Endothelial cell of umbilical vein (primary cell): Measurements from ENCODE around the gene MRGPRF. TPM values are rescaled to one million over a fixed set of nuclear protein-coding genes. Genes with fewer than 3 reads are reported as not detected.

Experiments
- BruUV-seq: library from RNA; stranded (reverse); fragments of 400-500 nt; replicated peaks from 2 replicates; lab custom pipeline; 2021; lab: Mats Ljungman, UMichigan
- CTCF ChIA-PET: fragments of 300-600, 350-600 bp; sonication (Branson Sonifier 250); formaldehyde crosslinking; loops from one replicate; lab custom pipeline; 2021; ENCODE audit warnings: antibody characterized with exemption, inconsistent platforms; lab: Charles Lee
- POLR2A ChIA-PET: fragments of 300-600, 350-600 bp; sonication (Branson Sonifier 250); formaldehyde crosslinking; loops from one replicate; lab custom pipeline; 2021; ENCODE audit warnings: antibody characterized with exemption, inconsistent platforms; lab: Charles Lee
- DNase-seq: peaks from one replicate; pipeline ENCODE4 v3.0.0-alpha.2; 2011; ENCODE audit warnings: low read depth, low spot score
- FAIRE-seq: peaks from 2 replicates; lab custom pipeline; 2011; peaks lifted over from hg19 to GRCh38; lab: Jason Lieb, UNC
- H2AFZ ChIP-seq: 2 replicates; pipeline ENCODE4 v1.6.0; 2012; ENCODE audit warnings: low read depth, low read length, control low read depth, inconsistent platforms
- H3K27ac ChIP-seq: 2 replicates; pipeline ENCODE4 v1.5.1; 2011; ENCODE audit warnings: low read depth, mild to moderate bottlenecking, control low read depth, low read length, moderate library complexity; ENCODE audit not compliant: insufficient read depth
- H3K27me3 ChIP-seq, 2 experiments: 2 replicates each; pipeline versions ENCODE4 v1.6.0 to v1.6.1; 2011; ENCODE audit warnings: low read length in 2 of 2, mixed read lengths in 1 of 2; ENCODE audit not compliant: control insufficient read depth in 2 of 2, insufficient read depth in 2 of 2
- H3K36me3 ChIP-seq, 2 experiments: 2 replicates in 1 of 2; 3 replicates in 1 of 2; pipeline ENCODE4 v1.5.1; 2011; ENCODE audit warnings: low read length in 2 of 2, mild to moderate bottlenecking in 1 of 2, moderate library complexity in 1 of 2; ENCODE audit not compliant: control insufficient read depth in 2 of 2, insufficient read depth in 2 of 2; ENCODE audit errors: extremely low read depth in 1 of 2
- H3K4me1 ChIP-seq: 3 replicates; pipeline ENCODE4 v1.5.1; 2011; ENCODE audit warnings: mild to moderate bottlenecking, low read length; ENCODE audit not compliant: control insufficient read depth, insufficient read depth; ENCODE audit errors: extremely low read depth
- H3K4me2 ChIP-seq: 2 replicates; pipeline ENCODE4 v1.6.1; 2011; ENCODE audit warnings: low read length, control low read depth, mixed read lengths; ENCODE audit not compliant: insufficient read depth
- H3K4me3 ChIP-seq, 3 experiments: fragments of 200-600 bp in 1 of 3; sonication (generic), shearing (Covaris generic) in 1 of 3; replicated peaks in 1 of 3; 2 replicates each; pipeline ENCODE4 v1.5.1; 2011 to 2016; ENCODE audit warnings: control low read depth in 3 of 3, low read length in 3 of 3, mild to moderate bottlenecking in 2 of 3, inconsistent platforms in 1 of 3, low read depth in 1 of 3, moderate library complexity in 1 of 3; ENCODE audit not compliant: insufficient read depth in 1 of 3
- H3K79me2 ChIP-seq: 2 replicates; pipeline ENCODE4 v1.6.0; 2012; ENCODE audit warnings: low read length, inconsistent platforms; ENCODE audit not compliant: control insufficient read depth, insufficient read depth
- H3K9ac ChIP-seq: replicated peaks from 2 replicates; pipeline ENCODE3; 2011; ENCODE audit warnings: low read length, control low read depth; ENCODE audit not compliant: insufficient read depth; ENCODE audit errors: extremely low read depth
- H3K9me1 ChIP-seq: replicated peaks from 3 replicates; pipeline ENCODE4 v1.6.0; 2011; ENCODE audit warnings: mild to moderate bottlenecking, low read length; ENCODE audit not compliant: control insufficient read depth, insufficient read depth; ENCODE audit errors: extremely low read depth
- H3K9me3 ChIP-seq: replicated peaks from 2 replicates; pipeline ENCODE4 v1.5.1; 2012; ENCODE audit warnings: low read length, inconsistent platforms; ENCODE audit not compliant: control insufficient read depth, insufficient read depth
- H4K20me1 ChIP-seq: replicated peaks from 2 replicates; pipeline ENCODE3; 2011; ENCODE audit warnings: mild to moderate bottlenecking, low read length; ENCODE audit not compliant: control insufficient read depth, insufficient read depth; ENCODE audit errors: extremely low read depth
- EZH2 ChIP-seq: IDR thresholded peaks from 2 replicates; pipeline ENCODE4 v1.6.1; 2012; ENCODE audit warnings: borderline replicate concordance, low read depth, mild to moderate bottlenecking, moderate library complexity, low read length, inconsistent platforms; ENCODE audit not compliant: severe bottlenecking
- FOS ChIP-seq: IDR thresholded peaks from 2 replicates; pipeline ENCODE4 v1.6.1; 2011; ENCODE audit warnings: mild to moderate bottlenecking, low read length, moderate library complexity, borderline replicate concordance; ENCODE audit not compliant: insufficient read depth
- GATA2 ChIP-seq: IDR thresholded peaks from 2 replicates; pipeline ENCODE4 v1.7.0; 2011; ENCODE audit warnings: low read depth, mild to moderate bottlenecking, moderate library complexity, mixed read lengths, low read length; ENCODE audit not compliant: insufficient read length, insufficient read depth
- JUN ChIP-seq: IDR thresholded peaks from 2 replicates; pipeline ENCODE4 v1.6.1; 2011; ENCODE audit warnings: borderline replicate concordance, low read depth; ENCODE audit not compliant: insufficient read length, insufficient read depth
- MYC ChIP-seq: IDR thresholded peaks from one replicate; pipeline ENCODE4 v1.6.1; 2011; ENCODE audit warnings: mild to moderate bottlenecking, low read depth, low read length
- POLR2A ChIP-seq: IDR thresholded peaks from 2 replicates; pipeline ENCODE4 v1.6.1; 2012; ENCODE audit warnings: low read depth, mild to moderate bottlenecking, control low read depth, low read length
- POLR2AphosphoS5 ChIP-seq: IDR thresholded peaks from 2 replicates; pipeline ENCODE4 v1.6.1; 2012; ENCODE audit warnings: low read depth, mild to moderate bottlenecking, control low read depth, low read length, moderate library complexity; ENCODE audit not compliant: insufficient read depth
- dilution Hi-C: fragments of 300-500 bp; cut with MboI; formaldehyde crosslinking; loops from one replicate; pipeline ENCODE4 v1.15.0; 2019; ENCODE audit warnings: low sequenced_read_pairs; ENCODE audit not compliant: extremely low pct_ligation_motif_present
- intact Hi-C: fragments of 100-400 bp; cut with micrococcal nuclease; formaldehyde crosslinking; loops from one replicate; pipeline ENCODE4 v1.10.0; 2022
- polyA plus RNA-seq, 4 experiments: library from polyadenylated mRNA; depleted of rRNA in 3 of 4; stranded (reverse) in 3 of 4; unstranded in 1 of 4; fragments of >200 nt; gene quantifications; 2 replicates each; pipeline versions ENCODE4 v1.2.1 to v1.2.3, GENCODE V29; 2011 to 2012; ENCODE audit warnings: missing spikeins in 1 of 4
- total RNA-seq: library from RNA; stranded (reverse); gene quantifications from 2 replicates; pipeline ENCODE4 v1.2.3, GENCODE V29; 2021

Gene MRGPRF
- total and polyA plus RNA-seq, 2 donors (not counting 3 experiments of a cell fraction or from before 2014, with no cell fraction given), result not detected

DNA sequence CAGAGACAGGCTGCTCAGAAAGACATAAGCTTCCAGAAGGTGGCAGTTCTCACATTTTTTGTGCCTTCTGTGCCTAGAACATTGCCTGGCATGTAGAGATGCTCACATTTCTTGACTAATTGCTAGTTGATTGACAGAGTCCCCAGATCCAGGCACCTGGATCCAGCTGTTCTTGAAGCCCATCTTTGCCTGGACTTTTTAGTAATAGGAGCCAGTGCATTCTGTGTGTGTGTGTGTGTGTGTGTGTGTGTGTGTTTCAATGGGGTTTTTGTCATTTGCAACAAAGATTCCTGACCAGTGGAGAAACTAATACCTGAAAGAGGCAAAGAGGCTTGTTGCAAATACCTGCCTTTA, 15.1 kb downstream of the MRGPRF start:
- Histone ChIP-seq H3K9me1 (no peaks in the 10 kb centered on the region), H3K27ac (no peak overlapping the region), H3K4me3 (no peak overlapping the region), H3K36me3 (no peaks in the 10 kb centered on the region), H4K20me1 (no peaks in the 10 kb centered on the region), H3K9ac (no peak overlapping the region), H3K4me1 (peaks cover 4% of the 10 kb centered on the region), H3K27me3 (no peaks in the 10 kb centered on the region), H2AFZ (no peak overlapping the region), H3K4me2 (no peak overlapping the region), H3K79me2 (no peaks in the 10 kb centered on the region), H3K9me3 (no peaks in the 10 kb centered on the region)
- BruUV-seq, result no TSS peak
- ChIA-PET CTCF (interaction anchor here (0.9 kb wide), 1 partner anchor 46 kb away, joined by 3 read pairs; no protein-coding TSS in a partner anchor), POLR2A (no interaction called here)
- dilution Hi-C loops, result no loop called here
- no peak for DNase-seq
- TF ChIP-seq EZH2 (no peak), POLR2A (no peak), GATA2 (no peak)
- FAIRE-seq, result no peak
- intact Hi-C loops, result no loop called here

DNA sequence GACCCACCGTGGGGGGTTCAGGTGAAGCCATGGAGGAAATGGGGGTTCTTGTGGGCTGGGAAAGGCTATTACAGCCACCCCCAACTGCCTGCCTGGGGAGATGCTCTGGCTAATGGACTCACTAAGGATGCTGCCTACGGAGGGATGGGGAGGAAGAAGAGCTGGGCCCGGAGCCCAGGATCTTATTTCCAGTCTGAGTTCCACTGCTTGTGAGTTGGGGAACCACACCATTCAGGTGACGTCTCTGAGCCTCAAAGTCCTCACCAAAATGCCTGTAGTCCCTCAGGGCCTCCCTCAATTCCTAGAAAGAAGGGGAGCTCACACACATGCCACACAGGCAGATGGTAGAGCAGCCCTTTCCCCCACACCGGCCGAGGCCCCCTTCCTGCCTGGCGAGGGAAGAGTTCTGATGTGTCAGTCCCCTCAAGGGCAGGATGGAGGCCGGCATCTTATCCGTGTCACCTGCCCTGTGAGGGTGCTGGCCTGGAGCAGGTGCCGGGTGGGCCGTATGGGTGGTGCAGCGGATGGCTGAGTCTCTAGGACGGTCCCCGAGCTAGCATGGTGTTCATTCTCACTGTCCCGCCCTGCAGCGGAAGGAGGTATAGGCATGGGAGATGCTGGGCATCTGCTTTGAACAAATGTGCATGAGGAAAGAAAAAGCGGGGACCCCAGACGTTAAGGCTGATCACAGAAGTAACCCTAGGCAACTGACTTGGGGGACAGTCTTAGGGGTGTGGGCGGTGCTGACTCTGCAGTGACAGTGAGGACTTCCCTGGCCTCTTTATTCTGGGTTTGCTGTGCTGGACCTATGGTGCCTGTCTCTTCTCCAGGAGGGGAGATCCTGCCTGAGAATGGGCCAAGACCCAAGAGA, 15.7 kb downstream of the MRGPRF start:
- Histone ChIP-seq H3K27ac (no peak overlapping the region), H2AFZ (no peak overlapping the region), H3K4me2 (no peak overlapping the region), H4K20me1 (no peaks in the 10 kb centered on the region), H3K79me2 (no peaks in the 10 kb centered on the region), H3K27me3 (no peaks in the 10 kb centered on the region), H3K36me3 (no peaks in the 10 kb centered on the region), H3K4me1 (peaks cover 4% of the 10 kb centered on the region), H3K4me3 (no peak overlapping the region), H3K9ac (no peak overlapping the region), H3K9me1 (no peaks in the 10 kb centered on the region), H3K9me3 (no peaks in the 10 kb centered on the region)
- POLR2A ChIA-PET, result no interaction called here
- intact Hi-C loops (no loop called here), dilution Hi-C loops (no loop called here)
- BruUV-seq, result no TSS peak
- CTCF ChIA-PET, result interaction anchor here (0.9 kb wide), 1 partner anchor 47 kb away, joined by 3 read pairs; no protein-coding TSS in a partner anchor
- no peak for DNase-seq
- no peak for FAIRE-seq
- TF ChIP-seq FOS (no peak), POLR2AphosphoS5 (no peak), MYC (no peak), POLR2A (no peak), JUN (no peak)
